GDM1 (cell line): ENCODE data around the gene RHBDL1.

Experiments
- DNase-seq: peaks from one replicate; lab custom pipeline; 2025; lab: John Stamatoyannopoulos, UW

The RHBDL1 gene

DNA sequence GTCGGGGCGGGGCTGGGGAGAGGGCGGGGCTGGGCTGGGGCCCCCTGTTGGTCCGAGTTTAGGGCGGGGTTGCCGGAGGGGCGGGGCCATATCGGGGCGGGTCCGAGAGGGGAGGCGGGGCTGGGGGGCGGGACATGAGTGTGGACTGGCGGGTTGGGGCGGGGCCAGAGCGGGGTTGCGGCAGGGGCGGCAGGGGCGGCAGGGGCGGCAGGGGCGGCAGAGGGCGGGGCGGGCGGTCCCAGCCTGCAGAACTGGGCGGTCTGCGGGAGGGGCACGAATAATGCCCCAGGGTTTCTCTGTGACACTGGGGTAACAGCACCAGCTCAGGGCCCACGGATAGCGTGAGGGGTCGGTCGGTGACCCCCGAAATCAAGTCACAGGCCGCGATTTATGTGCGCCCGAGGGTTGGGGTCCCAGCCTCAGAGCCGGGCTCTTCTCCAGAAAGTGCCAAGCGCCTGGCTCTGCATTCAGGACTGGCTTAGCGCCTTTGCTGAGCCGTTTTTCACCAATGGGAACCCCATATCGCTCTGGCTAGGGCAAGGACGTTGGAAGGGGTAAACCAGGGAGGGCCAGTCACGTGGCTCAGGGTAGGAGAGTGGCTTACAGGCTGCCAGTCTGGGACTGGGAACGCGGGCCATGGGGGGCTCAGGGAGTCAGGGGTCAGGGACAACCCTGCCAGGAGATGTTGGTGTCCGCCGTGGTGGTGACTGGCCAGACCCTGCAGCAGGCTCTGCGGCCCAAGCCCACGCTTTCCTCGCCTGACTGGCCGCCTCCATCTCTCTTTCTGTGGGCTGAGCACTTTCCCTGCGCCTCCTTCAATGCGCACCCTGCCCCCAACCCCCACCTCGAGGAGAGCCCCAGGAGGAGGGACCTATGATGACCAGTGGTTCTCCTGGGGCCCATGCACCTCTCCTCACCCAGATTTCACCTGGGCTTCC lies 38.1 kb upstream of the RHBDL1 start:
- DNase-seq, result peak; percentile 86

DNA sequence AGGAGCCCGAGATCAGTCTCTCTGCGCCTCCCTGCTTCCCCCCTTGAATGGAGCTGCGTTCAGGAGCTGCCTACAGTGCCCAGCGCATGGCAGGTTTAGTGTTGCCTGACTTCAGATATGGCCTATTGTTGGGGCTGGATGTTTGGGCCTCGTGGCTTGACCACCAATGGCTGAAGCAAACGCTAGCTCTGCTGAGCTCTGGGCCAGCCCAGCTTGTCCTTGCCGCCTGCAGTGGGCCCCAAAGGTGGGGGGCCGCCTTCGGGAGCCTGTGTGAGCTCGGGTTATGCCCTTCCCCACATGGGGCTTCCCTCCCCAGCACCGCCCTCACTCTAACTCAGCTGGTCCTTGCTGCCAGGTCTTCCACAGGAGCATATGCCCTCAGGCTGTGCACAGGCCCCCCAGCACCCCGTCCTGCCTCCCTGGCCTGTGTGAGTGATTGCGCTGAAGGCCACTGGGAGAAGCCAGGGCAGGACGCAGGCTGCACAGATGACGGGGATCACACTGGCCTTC lies 37.4 kb upstream of the RHBDL1 start:
- DNase-seq, result no peak

- DNase-seq, result no peak
Measured at GRCh38 chr16:638836-639235, 36.6 kb upstream of the RHBDL1 start.

- no peak for DNase-seq
Measured at GRCh38 chr16:640614-641013, 34.9 kb upstream of the RHBDL1 start.

- DNase-seq, result peak; percentile 76
Measured at GRCh38 chr16:641326-642188, 33.9 kb upstream of the RHBDL1 start, which contains the start of gene MCRIP2. Gene MCRIP2, plus strand, starts transcription at chr16:641828. Its CDS starts 164 bp downstream, at chr16:641992.

DNA sequence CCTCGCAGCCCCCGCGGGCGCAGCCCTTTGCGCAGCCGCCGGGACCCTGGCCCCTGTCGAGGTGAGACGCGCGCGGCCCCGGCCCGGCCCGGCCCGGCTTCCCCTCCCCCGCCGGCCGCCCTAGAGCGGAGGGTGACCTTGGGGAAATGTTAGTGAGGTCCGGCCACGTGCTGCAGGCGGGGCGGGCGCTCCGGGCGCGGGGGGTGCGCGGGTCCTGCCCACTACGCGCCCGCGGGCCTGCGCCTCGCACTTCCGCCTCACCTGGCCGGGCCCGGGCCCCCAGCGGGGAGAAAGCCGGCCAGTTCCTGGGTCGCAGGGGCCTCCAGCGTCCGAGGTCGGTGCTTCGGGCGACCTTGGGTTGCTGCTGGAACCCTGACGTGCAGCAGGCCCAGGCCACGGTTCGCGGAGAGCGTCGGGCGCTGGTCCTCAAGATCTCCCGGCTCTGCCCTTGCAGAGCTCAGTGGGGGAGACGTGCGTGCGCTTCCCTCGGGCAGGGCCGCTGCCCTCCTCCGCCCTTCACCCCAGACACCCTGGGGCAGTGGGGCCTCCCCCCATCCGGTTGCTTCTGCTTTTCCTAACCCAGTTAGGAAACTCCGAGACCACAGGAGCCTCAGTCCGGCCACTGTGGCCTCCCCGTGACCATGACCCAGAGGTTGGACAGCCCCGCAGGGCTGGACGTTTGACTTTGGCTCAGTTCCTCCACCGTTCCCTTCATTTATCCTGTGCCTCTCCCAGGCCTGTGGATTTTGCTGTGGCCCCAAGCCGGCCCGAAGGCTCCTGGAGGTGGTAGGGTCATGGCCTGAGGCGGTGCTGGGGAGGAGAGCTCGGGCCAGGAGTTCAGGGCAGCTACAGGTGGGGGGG lies 33.1 kb upstream of the RHBDL1 start:
- peak; percentile 8 for DNase-seq

GRCh38 chr16:643050-643368 lies 32.5 kb upstream of the RHBDL1 start:
- DNase-seq, result no peak

DNA sequence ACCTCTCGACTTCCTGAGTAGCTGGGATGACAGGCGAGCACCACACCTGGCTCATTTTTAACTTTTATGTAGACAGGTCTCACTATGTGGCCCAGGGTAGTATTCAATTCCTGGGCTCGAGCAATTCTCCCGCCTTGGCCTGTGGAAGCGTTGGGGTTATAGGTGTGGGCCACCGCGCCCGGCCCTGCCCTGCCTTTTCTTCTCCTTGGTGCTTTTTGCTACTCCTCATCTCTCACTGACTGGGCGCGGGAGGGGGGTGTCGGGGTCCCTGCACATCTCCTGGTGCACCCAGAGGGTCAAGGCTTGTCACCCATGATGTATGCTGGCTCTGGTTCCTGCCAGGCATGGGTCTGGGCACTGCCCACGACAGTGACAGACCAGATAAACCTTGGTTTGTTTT lies 30.9 kb upstream of the RHBDL1 start:
- DNase-seq, result no peak

DNA sequence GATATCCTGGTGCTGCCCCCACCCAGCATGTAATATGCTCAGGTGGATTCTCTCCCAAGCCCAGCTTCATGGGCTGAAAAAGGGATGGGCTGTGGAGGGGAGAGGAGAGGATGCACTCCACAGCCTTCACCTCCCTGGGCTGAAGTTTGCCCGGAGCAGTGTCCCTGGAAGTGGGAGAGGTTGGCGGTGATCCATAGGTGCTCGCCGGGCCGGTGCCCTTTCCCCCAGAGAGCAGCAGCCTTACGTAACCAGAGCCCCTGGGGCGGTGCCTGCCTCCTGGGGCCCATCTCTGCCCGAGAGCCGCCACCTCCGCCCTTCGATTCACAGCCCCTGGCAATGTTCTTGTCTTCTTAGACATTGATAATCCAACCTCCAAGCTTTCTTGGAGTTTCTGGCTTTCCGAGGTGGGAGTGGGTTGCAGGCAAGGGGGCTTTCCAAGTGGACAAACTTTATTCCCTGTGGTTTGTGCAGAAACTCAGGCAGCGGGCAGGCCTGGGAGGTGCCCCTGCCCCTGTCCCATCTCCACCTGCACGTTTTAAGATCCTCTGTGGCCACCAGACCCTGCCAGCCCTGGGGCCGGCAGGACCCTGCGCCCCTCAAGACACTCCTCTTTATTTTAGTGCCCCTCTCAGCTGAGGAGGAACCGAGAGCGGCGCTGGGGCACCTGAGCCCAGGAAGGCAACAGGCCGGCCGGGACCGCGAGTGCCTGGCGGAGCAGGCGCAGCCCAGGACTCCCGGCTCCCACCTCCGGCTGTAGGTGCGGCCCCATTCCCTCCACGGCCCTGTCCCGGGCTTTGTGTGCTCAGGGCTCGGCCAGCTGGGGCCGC lies 29.4 kb upstream of the RHBDL1 start:
- no peak for DNase-seq

GRCh38 chr16:646679-647172 lies 28.7 kb upstream of the RHBDL1 start:
- no peak for DNase-seq

- DNase-seq, result no peak
Measured at GRCh38 chr16:647173-647902, 28.1 kb upstream of the RHBDL1 start.

DNA sequence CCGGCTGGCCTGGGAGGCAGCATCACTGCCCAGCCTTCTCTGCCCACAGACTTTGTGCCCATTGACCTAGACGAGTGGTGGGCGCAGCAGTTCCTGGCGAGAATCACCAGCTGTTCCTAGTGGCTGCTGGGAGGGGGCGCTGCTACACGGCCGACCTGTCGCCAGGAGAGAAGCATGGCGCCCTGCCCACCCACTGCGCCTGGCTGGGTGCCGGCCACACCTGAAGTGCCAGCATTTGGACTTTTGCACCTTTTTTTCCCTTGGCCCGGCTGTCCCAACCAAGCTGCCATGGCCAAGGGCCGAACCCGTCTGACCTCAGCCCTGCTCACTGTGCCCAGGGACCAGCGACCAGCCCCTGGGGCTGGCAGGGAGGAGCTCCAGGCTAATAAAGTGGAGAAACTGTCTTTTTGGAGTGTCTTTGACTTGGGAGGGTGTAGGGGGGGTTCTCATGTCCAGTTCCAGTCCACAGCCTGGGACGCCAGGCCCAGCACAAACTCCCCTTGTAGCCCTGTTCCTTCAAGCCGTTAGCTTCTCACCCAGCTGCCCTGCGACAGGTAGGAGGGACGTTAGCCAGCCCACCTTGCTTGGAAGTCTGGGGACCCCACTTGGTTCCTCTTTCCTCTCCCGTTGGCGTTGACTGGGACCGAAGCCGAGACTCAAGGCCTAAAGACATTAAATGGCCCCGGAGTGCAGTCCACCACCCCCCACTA lies 27.2 kb upstream of the RHBDL1 start:
- DNase-seq, result peak; percentile 19

- peak; percentile 87 for DNase-seq
Measured at GRCh38 chr16:648781-649589, 26.5 kb upstream of the RHBDL1 start, which contains the start of gene WDR90. Gene WDR90, plus strand, starts transcription at chr16:649365. Its CDS starts 52 bp downstream, at chr16:649417.

GRCh38 chr16:649631-650030 lies 25.8 kb upstream of the RHBDL1 start:
- no peak for DNase-seq

DNA sequence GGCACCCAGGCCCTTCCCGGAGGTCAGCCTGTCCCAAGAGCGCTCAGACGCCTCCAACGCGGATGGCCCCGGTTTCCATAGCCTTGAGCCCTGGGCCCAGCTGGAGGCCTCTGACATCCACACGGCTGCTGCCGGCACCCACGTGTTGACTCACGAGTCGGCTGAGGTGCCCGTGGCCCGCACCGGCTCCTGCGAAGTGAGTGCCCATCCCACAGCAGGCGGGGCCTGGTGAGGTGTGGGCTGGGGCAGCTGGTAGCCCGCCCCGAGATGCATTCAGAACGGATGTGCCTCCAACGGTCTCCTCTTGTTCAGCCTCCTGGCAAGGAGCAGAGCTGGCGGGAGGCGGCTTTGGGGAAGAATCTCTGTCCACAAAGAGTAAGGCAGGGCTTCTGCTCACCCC lies 23.6 kb upstream of the RHBDL1 start:
- DNase-seq, result no peak

GRCh38 chr16:652454-653305 lies 22.8 kb upstream of the RHBDL1 start:
- no peak for DNase-seq

- no peak for DNase-seq
Measured at GRCh38 chr16:654034-654433, 21.4 kb upstream of the RHBDL1 start.
